Hematopoietic multipotent progenitor cell treated with erythropoietin and hydrocortisone succinate and interleukin-3 and kit ligand, for 8 days (in vitro differentiated cells): ENCODE data around the gene TMEM163.

ENCODE experiments used
- DNase-seq: peaks from one replicate; pipeline ENCODE4 v3.0.0-alpha.2; 2015

Gene TMEM163

DNA sequence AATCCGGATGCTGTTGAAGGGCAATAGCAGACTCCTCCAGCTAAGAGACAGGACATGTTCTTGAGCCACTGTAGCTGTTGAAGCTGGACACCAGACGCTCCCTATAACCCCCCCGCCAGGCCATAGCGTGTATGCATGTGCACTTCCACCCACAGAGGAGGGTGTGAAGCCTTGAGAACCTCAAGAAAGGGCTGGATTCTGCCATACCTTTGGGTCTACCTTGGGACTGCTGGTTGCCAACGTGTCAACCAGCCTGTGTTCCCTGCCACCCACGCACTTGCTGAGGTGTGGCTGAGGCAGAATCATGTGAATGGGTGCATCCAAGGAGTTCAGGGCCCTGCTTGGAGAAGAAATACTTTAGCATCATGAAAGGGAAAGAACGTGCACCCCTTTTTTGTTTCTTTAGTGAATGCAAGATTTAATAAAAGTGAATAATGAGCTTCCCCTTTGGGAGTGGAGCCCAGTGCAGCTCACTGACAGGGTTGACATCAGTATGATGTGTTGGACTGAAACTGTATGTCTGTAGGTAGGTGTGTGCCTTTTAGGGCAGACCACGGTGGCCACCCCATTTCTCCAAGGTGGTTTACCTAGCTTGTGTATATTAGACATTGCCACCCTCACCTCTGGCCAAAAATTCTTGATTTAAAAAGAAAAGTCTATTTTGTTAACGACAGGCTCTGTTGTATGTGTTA, 266.6 kb downstream of the TMEM163 start:
- no peak for DNase-seq

DNA sequence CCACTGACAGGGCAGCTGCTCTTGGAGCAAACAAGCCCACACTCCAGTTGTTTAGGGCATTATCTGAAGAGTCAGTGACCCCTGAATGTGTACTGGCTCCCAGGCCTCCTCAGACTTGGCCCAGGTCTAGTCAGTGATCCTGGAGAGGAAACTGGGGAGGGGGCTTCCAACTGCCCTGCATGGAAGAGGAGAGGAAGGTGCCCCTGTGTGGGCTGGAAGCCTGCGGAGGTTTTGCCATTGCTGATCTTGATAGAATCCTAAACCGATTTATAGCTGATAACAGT, 267.5 kb downstream of the TMEM163 start:
- no peak for DNase-seq

- no peak for DNase-seq
Measured at GRCh38 chr2:134449751-134450513, 268.9 kb downstream of the TMEM163 start.

DNA sequence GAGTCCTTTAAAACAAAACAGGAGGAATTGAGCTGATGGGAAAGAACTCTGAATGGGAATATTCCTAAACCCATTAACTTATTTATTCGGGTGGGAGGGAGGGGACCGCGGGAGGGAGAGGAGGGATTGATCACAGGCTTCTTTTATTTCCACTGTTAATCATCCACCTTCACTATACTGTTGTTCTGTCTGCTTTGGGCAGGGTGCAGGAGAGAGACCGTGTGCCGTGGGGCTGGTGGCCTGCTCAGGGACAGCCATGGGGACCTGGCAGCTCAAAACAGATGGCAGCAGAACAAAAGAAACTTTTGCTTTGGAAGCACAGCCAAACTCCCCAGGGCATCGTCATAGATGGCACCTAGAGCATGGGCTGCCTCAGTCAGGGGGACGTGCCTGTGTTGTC, 269.6 kb downstream of the TMEM163 start:
- no peak for DNase-seq

- no peak for DNase-seq
Measured at GRCh38 chr2:134448650-134449049, 270.1 kb downstream of the TMEM163 start.

DNA sequence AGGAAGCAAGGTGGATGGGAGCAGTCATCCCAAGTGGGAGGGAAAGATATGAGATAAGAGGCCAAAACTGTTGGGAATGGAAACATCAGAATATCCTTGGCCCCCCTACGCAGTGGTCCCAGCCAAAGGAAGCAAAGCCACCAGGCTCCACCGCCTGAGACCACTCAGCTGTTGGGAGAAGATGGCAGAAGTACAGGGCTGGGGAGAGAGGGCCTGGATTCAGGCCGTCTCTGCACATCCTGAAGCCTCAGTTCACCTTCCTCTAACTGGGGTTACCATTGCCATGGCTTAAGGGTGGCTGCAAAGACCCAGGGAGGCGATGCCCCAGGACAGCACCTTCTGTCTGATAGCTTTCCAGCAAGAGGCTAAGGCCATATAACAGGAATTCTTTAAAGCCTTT, 271.1 kb downstream of the TMEM163 start:
- no peak for DNase-seq

- no peak for DNase-seq
Measured at GRCh38 chr2:134446383-134447017, 272.3 kb downstream of the TMEM163 start.

- DNase-seq, result no peak
Measured at GRCh38 chr2:134445985-134446382, 272.8 kb downstream of the TMEM163 start.

DNA sequence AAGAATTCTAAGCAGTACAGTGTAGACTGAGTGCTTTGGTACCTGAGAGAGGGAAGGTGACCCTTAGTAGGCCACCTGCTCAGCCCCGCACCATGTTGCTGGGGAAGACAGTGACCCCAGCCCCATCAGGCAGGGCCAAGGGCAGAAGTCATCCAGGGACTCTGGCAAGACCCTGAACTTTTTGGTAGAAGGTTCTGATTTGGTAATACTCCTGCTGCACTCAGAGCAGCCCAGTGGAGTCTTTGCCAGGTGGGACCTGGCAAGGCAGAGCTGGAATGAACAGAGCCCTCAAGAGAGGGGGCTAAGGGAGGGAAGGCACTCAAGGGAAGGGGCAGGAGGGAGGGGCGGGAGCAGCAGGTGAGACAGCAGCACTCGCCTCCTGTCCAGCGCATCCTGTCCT, 273.7 kb downstream of the TMEM163 start:
- no peak for DNase-seq

GRCh38 chr2:134443814-134444480, 274.9 kb downstream of the TMEM163 start:
- DNase-seq, result no peak

DNA sequence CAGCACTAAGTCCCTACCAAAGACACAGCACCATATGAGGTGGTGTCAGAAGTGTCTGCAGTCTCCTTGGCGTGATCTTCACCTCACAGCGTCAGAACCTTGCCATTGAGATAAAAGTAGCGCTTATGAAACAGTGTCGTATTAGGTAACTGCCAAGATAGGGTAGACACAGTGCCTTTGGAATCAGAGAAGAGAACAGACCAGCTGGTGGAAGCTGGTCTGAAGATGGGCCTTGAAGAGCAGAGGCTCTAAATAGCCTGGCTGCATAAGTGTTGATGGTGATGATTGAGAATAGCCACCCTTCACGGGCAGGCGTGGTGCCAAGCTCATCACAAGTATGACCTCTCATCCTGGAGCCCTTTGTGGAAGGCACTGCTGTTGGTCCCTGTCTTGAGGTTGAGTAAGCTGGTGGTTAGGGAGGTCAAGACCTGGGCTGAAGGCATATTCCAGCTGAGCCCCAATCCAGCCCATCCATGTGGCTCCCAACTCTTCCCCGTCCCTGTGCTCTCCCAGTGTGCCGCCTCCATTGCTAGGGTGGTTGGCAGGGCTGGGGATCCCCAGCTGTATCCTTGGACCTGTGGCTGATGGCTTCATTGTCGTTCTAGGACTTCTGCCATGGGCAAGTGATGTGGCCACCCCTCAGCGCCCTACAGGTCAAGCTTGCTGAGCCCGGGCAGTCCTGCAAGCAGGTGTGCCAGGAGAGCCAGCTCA, 277.5 kb downstream of the TMEM163 start:
- no peak for DNase-seq

DNA sequence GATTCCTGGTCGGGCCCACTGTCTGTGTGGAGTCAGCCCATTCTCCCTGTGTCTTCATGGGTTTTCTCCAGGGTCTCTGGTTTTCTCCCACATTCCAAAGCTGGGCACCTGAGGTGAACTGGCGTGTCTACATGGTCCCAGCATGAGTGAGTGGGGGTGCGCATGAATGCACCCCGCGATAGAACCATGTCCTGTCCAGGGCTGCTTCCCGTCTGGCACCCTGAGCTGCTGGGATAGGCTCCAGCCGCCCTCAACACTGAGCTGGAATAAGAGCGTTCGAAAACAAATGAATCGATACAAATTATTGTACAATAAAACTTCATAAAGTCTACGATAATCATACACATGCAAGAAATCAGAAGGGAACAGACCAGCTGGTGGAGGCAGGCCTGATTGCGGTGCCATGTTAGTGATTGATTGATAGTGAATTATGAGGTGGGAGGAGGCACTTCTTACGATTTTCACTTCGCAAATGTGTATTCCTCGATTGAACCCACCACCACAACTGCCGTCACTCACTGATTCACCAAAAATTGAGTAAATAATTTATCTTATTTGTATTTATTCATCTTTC, 278.4 kb downstream of the TMEM163 start:
- no peak for DNase-seq

- DNase-seq, result no peak
Measured at GRCh38 chr2:134438371-134438770, 280.4 kb downstream of the TMEM163 start.

- no peak for DNase-seq
Measured at GRCh38 chr2:134436706-134437105, 282.1 kb downstream of the TMEM163 start.

DNA sequence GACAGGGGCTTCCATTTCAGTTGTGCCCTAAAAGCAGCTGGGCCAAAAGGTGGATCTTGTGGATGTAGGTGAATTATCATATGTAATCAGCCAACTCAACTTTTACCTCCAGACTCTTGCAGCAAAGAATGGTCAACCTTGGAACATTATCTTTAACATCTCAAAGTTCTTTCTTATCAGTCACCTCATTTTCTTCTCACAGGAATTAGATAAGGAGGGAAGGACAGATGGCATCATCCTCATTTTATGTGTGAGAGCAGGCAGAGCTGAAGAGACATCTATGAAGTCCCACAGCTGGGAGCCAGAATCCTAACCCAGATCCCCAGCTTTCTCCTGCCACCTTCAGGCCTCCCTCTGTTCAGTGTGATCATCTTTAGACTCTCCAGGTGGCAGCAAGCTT, 282.9 kb downstream of the TMEM163 start:
- DNase-seq, result no peak

- no peak for DNase-seq
Measured at GRCh38 chr2:134435505-134435904, 283.3 kb downstream of the TMEM163 start.

- no peak for DNase-seq
Measured at GRCh38 chr2:134433979-134434378, 284.8 kb downstream of the TMEM163 start.

GRCh38 chr2:134433469-134433868, 285.3 kb downstream of the TMEM163 start:
- no peak for DNase-seq

DNA sequence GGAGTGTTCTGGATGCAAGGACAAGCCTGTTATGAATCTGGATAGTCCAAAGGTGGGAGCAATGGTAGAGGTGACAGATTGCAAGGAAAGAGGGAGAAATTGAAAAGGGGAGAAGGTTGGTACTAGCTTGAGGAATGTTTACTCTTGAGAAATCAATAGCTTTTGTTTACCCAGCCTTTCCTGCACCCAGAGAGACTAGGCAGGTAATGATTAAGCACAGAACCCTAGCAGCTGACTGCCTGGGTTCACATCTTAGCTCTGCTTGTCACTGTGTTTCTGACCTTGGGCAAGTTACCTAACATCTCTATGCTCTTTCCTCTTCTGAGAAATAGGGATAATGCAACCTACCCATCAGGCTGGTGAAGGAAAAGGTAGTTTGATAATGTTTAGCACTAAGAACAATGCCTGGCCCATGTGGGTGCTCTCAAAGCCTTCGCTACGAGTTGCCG, 286.3 kb downstream of the TMEM163 start:
- no peak for DNase-seq

- no peak for DNase-seq
Measured at GRCh38 chr2:134431838-134432434, 286.9 kb downstream of the TMEM163 start.

- DNase-seq, result no peak
Measured at GRCh38 chr2:134429886-134430285, 288.9 kb downstream of the TMEM163 start.

GRCh38 chr2:134426721-134427120, 292.1 kb downstream of the TMEM163 start:
- DNase-seq, result no peak
